Mesendoderm (in vitro differentiated cells): Measurements from ENCODE around the gene NGDN. TPM values are rescaled to one million over a fixed set of nuclear protein-coding genes. Genes with fewer than 3 reads are reported as not detected.
A peak's percentile ranks its signal among the peaks of the same experiment; 100 is the strongest.
"Not testable (repeated sequence)": the region's sequence is repeated elsewhere in the genome, so short reads cannot be mapped to it uniquely, and the experiment has no call there.

Source experiments
- DNase-seq: peaks from one replicate; pipeline ENCODE4 v3.0.0; 2013
- H2AK5ac ChIP-seq: 2 replicates; pipeline ENCODE4 v1.6.1; 2013; ENCODE audit warnings: low read length, inconsistent platforms
- H2BK120ac ChIP-seq: 2 replicates; pipeline ENCODE4 v1.6.1; 2013; ENCODE audit warnings: low read depth, mild to moderate bottlenecking, low read length, moderate library complexity, mixed read lengths
- H2BK15ac ChIP-seq: replicated peaks from 2 replicates; pipeline ENCODE4 v1.6.1; 2013; ENCODE audit warnings: low read depth, mild to moderate bottlenecking, moderate library complexity
- H2BK5ac ChIP-seq: 2 replicates; pipeline ENCODE4 v1.6.1; 2013; ENCODE audit warnings: low read length, inconsistent platforms
- H3K18ac ChIP-seq: 2 replicates; pipeline ENCODE4 v1.6.1; 2013; ENCODE audit warnings: mild to moderate bottlenecking, low read length, mixed read lengths
- H3K23ac ChIP-seq: one replicate; pipeline ENCODE4 v1.6.1; 2013; ENCODE audit warnings: low read length
- H3K27ac ChIP-seq: 2 replicates; pipeline ENCODE4 v1.5.1; 2013; ENCODE audit warnings: low read depth, mild to moderate bottlenecking, inconsistent platforms, low read length, moderate library complexity
- H3K27me3 ChIP-seq: 2 replicates; pipeline ENCODE4 v1.6.1; 2013; ENCODE audit warnings: low read length, control low read depth, mild to moderate bottlenecking, inconsistent platforms; ENCODE audit not compliant: insufficient read depth, poor library complexity
- H3K36me3 ChIP-seq: 2 replicates; pipeline ENCODE4 v1.6.1; 2013; ENCODE audit warnings: low read length, inconsistent platforms; ENCODE audit not compliant: control insufficient read depth, insufficient read depth
- H3K4ac ChIP-seq: one replicate; pipeline ENCODE4 v1.6.1; 2013; ENCODE audit warnings: low read depth, mild to moderate bottlenecking, low read length, moderate library complexity
- H3K4me1 ChIP-seq: 2 replicates; pipeline ENCODE4 v1.6.1; 2013; ENCODE audit warnings: low read depth, low read length, inconsistent platforms; ENCODE audit not compliant: control insufficient read depth
- H3K4me2 ChIP-seq: 2 replicates; pipeline ENCODE4 v1.6.1; 2013; ENCODE audit warnings: low read length
- H3K4me3 ChIP-seq: 2 replicates; pipeline ENCODE4 v1.5.1; 2013; ENCODE audit warnings: mild to moderate bottlenecking, low read length
- H3K56ac ChIP-seq: one replicate; pipeline ENCODE4 v1.6.1; 2013; ENCODE audit warnings: low read length
- H3K79me1 ChIP-seq: 2 replicates; pipeline ENCODE4 v1.6.1; 2013; ENCODE audit warnings: low read length, inconsistent platforms
- H3K79me2 ChIP-seq: 2 replicates; pipeline ENCODE4 v1.6.1; 2013; ENCODE audit warnings: mild to moderate bottlenecking, low read length; ENCODE audit not compliant: control insufficient read depth, insufficient read depth
- H3K9ac ChIP-seq: 2 replicates; pipeline ENCODE4 v1.6.1; 2013; ENCODE audit warnings: low read length, inconsistent platforms
- H4K5ac ChIP-seq: one replicate; pipeline ENCODE4 v1.6.1; 2013; ENCODE audit warnings: low read length
- H4K8ac ChIP-seq: one replicate; pipeline ENCODE4 v1.6.1; 2013; ENCODE audit warnings: low read depth, mild to moderate bottlenecking, control low read depth, low read length, moderate library complexity
- WGBS: extraction: QIAGEN DNeasy Blood & Tissue Kit; methylation state at CpG from one replicate; pipeline ENCODE4 v1.1.7; 2013; ENCODE audit warnings: low lambda C conversion rate, missing lambda C conversion rate; ENCODE audit not compliant: insufficient coverage; ENCODE audit errors: extremely low coverage; 5-methylcytosine and 5-hydroxymethylcytosine counted together
- polyA plus RNA-seq, 2 experiments: library from polyadenylated mRNA; stranded (reverse); fragments of 200-250 nt; gene quantifications; one replicate each; pipeline ENCODE4 v1.2.3, GENCODE V29; 2013

NGDN gene, protein sequence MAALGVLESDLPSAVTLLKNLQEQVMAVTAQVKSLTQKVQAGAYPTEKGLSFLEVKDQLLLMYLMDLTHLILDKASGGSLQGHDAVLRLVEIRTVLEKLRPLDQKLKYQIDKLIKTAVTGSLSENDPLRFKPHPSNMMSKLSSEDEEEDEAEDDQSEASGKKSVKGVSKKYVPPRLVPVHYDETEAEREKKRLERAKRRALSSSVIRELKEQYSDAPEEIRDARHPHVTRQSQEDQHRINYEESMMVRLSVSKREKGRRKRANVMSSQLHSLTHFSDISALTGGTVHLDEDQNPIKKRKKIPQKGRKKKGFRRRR
- 101 TPM for polyA plus RNA-seq (2013, experiment 1 of 2)
- 100 TPM for polyA plus RNA-seq (2013, experiment 2 of 2)

GRCh38 chr14:23469127-23469905 is at the start of gene NGDN:
Gene NGDN, plus strand, starts transcription at chr14:23469703. Its CDS starts 13 bp downstream, at chr14:23469716.
- peaks cover 10% of the 10 kb centered on the region for H3K79me2 ChIP-seq
- H3K27ac ChIP-seq = no peak within 1 kb of the TSS
- H3K4me2 ChIP-seq = peak within 1 kb of the TSS; percentile 57
- peak within 1 kb of the TSS; percentile 99 for H4K5ac ChIP-seq
- no peak within 1 kb of the TSS for H2BK120ac ChIP-seq
- no CpG with 5 or more reads among the region's 41 CpGs for WGBS
- H3K4me3 ChIP-seq = peak within 1 kb of the TSS; percentile 97
- peak within 1 kb of the TSS; percentile 91 for H4K8ac ChIP-seq
- DNase-seq = peak; percentile 100
- H3K4ac ChIP-seq = peak within 1 kb of the TSS; percentile 38
- H3K9ac ChIP-seq = peak within 1 kb of the TSS; percentile 97
- H3K56ac ChIP-seq = peak within 1 kb of the TSS; percentile 98
- no peaks in the 10 kb centered on the region for H3K27me3 ChIP-seq
- H3K18ac ChIP-seq = peak within 1 kb of the TSS; percentile 71
- peaks cover 7% of the 10 kb centered on the region for H3K79me1 ChIP-seq
- H2AK5ac ChIP-seq = no peak within 1 kb of the TSS
- H3K4me1 ChIP-seq = no peaks in the 10 kb centered on the region
- H2BK15ac ChIP-seq = no peak within 1 kb of the TSS
- peaks cover 2% of the 10 kb centered on the region for H3K36me3 ChIP-seq
- H2BK5ac ChIP-seq = no peak within 1 kb of the TSS
- no peak within 1 kb of the TSS for H3K23ac ChIP-seq

GRCh38 chr14:23421594-23421993 is 47.9 kb upstream of the NGDN start:
- no peak for DNase-seq
- Histone ChIP-seq H3K9ac (no peak overlapping the region), H3K4me2 (no peak overlapping the region), H2BK15ac (no peak overlapping the region), H2AK5ac (no peak overlapping the region), H3K36me3 (no peaks in the 10 kb centered on the region), H3K4me3 (no peak overlapping the region), H3K27me3 (no peaks in the 10 kb centered on the region), H2BK5ac (no peak overlapping the region), H4K5ac (no peak overlapping the region), H3K18ac (no peak overlapping the region), H3K27ac (no peak overlapping the region), H3K4ac (no peak overlapping the region), H2BK120ac (no peak overlapping the region), H3K56ac (no peak overlapping the region), H3K79me1 (no peaks in the 10 kb centered on the region), H3K4me1 (no peaks in the 10 kb centered on the region), H3K79me2 (no peaks in the 10 kb centered on the region), H3K23ac (no peak overlapping the region), H4K8ac (no peak overlapping the region)

GRCh38 chr14:23423657-23424056 is 45.8 kb upstream of the NGDN start:
- no peak overlapping the region for H2BK5ac ChIP-seq
- H3K36me3 ChIP-seq = no peaks in the 10 kb centered on the region
- H3K18ac ChIP-seq = no peak overlapping the region
- no peaks in the 10 kb centered on the region for H3K27me3 ChIP-seq
- no peak overlapping the region for H2AK5ac ChIP-seq
- H3K79me1 ChIP-seq = no peaks in the 10 kb centered on the region
- H3K23ac ChIP-seq = no peak overlapping the region
- no peaks in the 10 kb centered on the region for H3K79me2 ChIP-seq
- H3K4me3 ChIP-seq = no peak overlapping the region
- H4K5ac ChIP-seq = no peak overlapping the region
- H3K4me2 ChIP-seq = no peak overlapping the region
- H3K27ac ChIP-seq = no peak overlapping the region
- H4K8ac ChIP-seq = no peak overlapping the region
- no peak overlapping the region for H3K56ac ChIP-seq
- no peak overlapping the region for H2BK120ac ChIP-seq
- WGBS = no CpG with 5 or more reads among the region's 6 CpGs
- H3K9ac ChIP-seq = no peak overlapping the region
- H2BK15ac ChIP-seq = no peak overlapping the region
- no peak overlapping the region for H3K4ac ChIP-seq
- DNase-seq = no peak
- no peaks in the 10 kb centered on the region for H3K4me1 ChIP-seq

GRCh38 chr14:23425169-23425568 is 44.3 kb upstream of the NGDN start:
- H3K27me3 ChIP-seq = no peaks in the 10 kb centered on the region
- H3K4me3 ChIP-seq = no peak overlapping the region
- no peak overlapping the region for H3K18ac ChIP-seq
- no peak overlapping the region for H2BK120ac ChIP-seq
- H3K79me2 ChIP-seq = no peaks in the 10 kb centered on the region
- H3K23ac ChIP-seq = no peak overlapping the region
- H4K5ac ChIP-seq = no peak overlapping the region
- H3K27ac ChIP-seq = no peak overlapping the region
- H3K4me1 ChIP-seq = no peaks in the 10 kb centered on the region
- H4K8ac ChIP-seq = no peak overlapping the region
- no peak for DNase-seq
- H3K9ac ChIP-seq = no peak overlapping the region
- no peak overlapping the region for H2AK5ac ChIP-seq
- H3K36me3 ChIP-seq = no peaks in the 10 kb centered on the region
- no peaks in the 10 kb centered on the region for H3K79me1 ChIP-seq
- no peak overlapping the region for H2BK5ac ChIP-seq
- H2BK15ac ChIP-seq = no peak overlapping the region
- WGBS = no CpG with 5 or more reads among the region's 10 CpGs
- no peak overlapping the region for H3K4ac ChIP-seq
- no peak overlapping the region for H3K56ac ChIP-seq
- H3K4me2 ChIP-seq = no peak overlapping the region

DNA sequence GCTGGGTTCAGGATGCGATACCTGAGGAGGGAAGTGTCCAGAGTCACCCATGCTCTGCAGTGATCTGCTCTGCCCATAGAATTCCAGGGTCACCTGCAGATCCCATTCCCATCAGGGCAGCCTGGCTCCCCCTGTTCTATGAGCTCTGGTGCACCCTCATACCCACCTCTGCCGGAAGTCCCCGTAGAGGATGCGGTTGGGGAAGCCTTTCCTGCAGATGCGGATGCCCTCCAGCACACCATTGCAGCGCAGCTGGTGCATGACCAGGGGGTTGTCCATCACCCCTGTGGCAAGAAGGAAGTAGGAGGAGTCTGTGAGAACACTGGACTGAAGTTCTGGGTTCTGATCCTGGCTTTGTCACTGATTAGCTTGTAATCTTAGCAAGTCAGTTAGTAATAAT is 43.7 kb upstream of the NGDN start:
- not testable (repeated sequence) for H2AK5ac ChIP-seq, H3K4ac ChIP-seq, H4K5ac ChIP-seq, H3K56ac ChIP-seq, DNase-seq, H2BK5ac ChIP-seq, H3K27ac ChIP-seq, H2BK15ac ChIP-seq, H3K36me3 ChIP-seq, H4K8ac ChIP-seq, H3K4me1 ChIP-seq, H2BK120ac ChIP-seq, H3K9ac ChIP-seq, H3K18ac ChIP-seq, H3K27me3 ChIP-seq, H3K79me2 ChIP-seq, H3K4me2 ChIP-seq, H3K4me3 ChIP-seq, H3K79me1 ChIP-seq, H3K23ac ChIP-seq
- WGBS = no CpG with 5 or more reads among the region's 6 CpGs
